MM.1S (cell line): Measurements from ENCODE around the gene TRIM41.

Source experiments
- DNase-seq: peaks from one replicate; pipeline ENCODE4 v3.0.0-alpha.2; 2015
- H2AFZ ChIP-seq: fragments of 300-600 bp; sonication (generic); 2 replicates; pipeline ENCODE4 v1.6.0; 2016; ENCODE audit warnings: antibody characterized with exemption, low read length
- H3F3A ChIP-seq: fragments of 300-600 bp; sonication (generic); 2 replicates; pipeline ENCODE4 v1.6.1; 2016; ENCODE audit warnings: mild to moderate bottlenecking, antibody characterized with exemption, low read length, moderate library complexity, mixed read lengths; ENCODE audit not compliant: insufficient read depth
- H3K27ac ChIP-seq: fragments of 300-600 bp; sonication (generic); 2 replicates; pipeline ENCODE4 v1.5.1; 2016; ENCODE audit warnings: mild to moderate bottlenecking, low read length
- H3K27me3 ChIP-seq: fragments of 300-600 bp; sonication (generic); replicated peaks from 2 replicates; pipeline ENCODE4 v1.6.0; 2016; ENCODE audit warnings: low read length; ENCODE audit not compliant: insufficient read depth
- H3K36me3 ChIP-seq: fragments of 300-600 bp; sonication (generic); replicated peaks from 2 replicates; pipeline ENCODE4 v1.6.1; 2016; ENCODE audit warnings: mild to moderate bottlenecking, low read length, mixed read lengths; ENCODE audit not compliant: insufficient read depth
- H3K4me1 ChIP-seq: fragments of 300-600 bp; sonication (generic); 2 replicates; pipeline ENCODE4 v1.6.1; 2016; ENCODE audit warnings: low read length, mixed read lengths
- H3K4me2 ChIP-seq: fragments of 300-600 bp; sonication (generic); 2 replicates; pipeline ENCODE4 v1.6.0; 2016; ENCODE audit warnings: low read depth, low read length
- H3K4me3 ChIP-seq: fragments of 300-600 bp; sonication (generic); 2 replicates; pipeline ENCODE4 v1.5.1; 2016; ENCODE audit warnings: low read length, mixed read lengths
- H3K79me2 ChIP-seq: fragments of 300-600 bp; sonication (generic); 2 replicates; pipeline ENCODE4 v1.6.1; 2016; ENCODE audit warnings: mixed run types, low read length, mixed read lengths
- H3K9ac ChIP-seq: fragments of 300-600 bp; sonication (generic); 2 replicates; pipeline ENCODE4 v1.6.1; 2016; ENCODE audit warnings: low read length, mixed read lengths
- H3K9me2 ChIP-seq: fragments of 300-600 bp; sonication (generic); replicated peaks from 2 replicates; pipeline ENCODE4 v1.6.1; 2016; ENCODE audit warnings: mild to moderate bottlenecking, low read length, mixed read lengths; ENCODE audit not compliant: insufficient read depth
- H3K9me3 ChIP-seq: fragments of 300-600 bp; sonication (generic); replicated peaks from 2 replicates; pipeline ENCODE4 v1.6.1; 2016; ENCODE audit warnings: mild to moderate bottlenecking, low read length, mixed read lengths; ENCODE audit not compliant: insufficient read depth
- H4K20me1 ChIP-seq: fragments of 300-600 bp; sonication (generic); 2 replicates; pipeline ENCODE4 v1.6.1; 2016; ENCODE audit warnings: mild to moderate bottlenecking, low read length, moderate library complexity, mixed read lengths; ENCODE audit not compliant: insufficient read depth
- EZH2 ChIP-seq: fragments of 300-600 bp; sonication (generic); optimal IDR thresholded peaks from 2 replicates; pipeline ENCODE3; 2017; ENCODE audit warnings: low read depth, mild to moderate bottlenecking, antibody characterized with exemption, low read length, mixed read lengths
- EZH2phosphoT487 ChIP-seq: fragments of 300-600 bp; sonication (generic); IDR thresholded peaks from 2 replicates; pipeline ENCODE4 v1.6.1; 2018; ENCODE audit warnings: antibody characterized with exemption, low read length
- TF ChIP-seq, protein P1 (sequence below): fragments of 300-600 bp; sonication (generic); IDR thresholded peaks from 2 replicates; pipeline ENCODE4 v1.5.1; 2016; ENCODE audit warnings: antibody characterized with exemption, low read length, mixed read lengths

The TRIM41 gene

DNA sequence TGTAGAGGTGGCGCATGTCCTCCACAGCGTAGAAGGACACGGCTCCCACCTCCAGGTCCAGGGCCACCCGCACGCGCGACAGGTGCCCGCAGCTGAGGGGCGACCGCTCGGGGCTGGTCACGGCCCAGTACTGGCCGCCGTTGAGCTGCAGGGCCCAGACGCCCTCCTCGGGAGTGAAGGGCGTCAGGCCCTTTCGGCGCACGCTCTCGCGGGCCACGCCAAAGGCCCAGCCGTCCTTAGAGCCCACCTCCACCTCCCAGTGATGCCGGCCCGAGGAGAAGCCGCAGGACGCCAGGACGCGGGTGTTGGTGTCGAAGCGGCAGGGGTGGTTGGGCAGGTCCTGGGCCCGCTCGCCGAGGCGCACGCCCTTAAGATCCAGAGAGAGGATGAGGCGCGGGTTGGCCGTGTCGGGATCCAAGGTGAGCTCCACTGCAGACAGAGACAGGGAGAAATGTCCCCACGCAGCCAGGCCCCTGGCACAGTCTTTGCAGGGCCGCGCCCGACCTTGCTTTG is 27.8 kb upstream of the TRIM41 start:
- Histone ChIP-seq H2AFZ (no peak overlapping the region), H3K27me3 (peaks cover 22% of the 10 kb centered on the region), H3K9me2 (no peaks in the 10 kb centered on the region), H3K4me3 (no peak overlapping the region), H4K20me1 (no peaks in the 10 kb centered on the region), H3K4me1 (no peaks in the 10 kb centered on the region), H3K4me2 (no peak overlapping the region), H3K27ac (no peak overlapping the region), H3F3A (peaks cover 9% of the 10 kb centered on the region; the same call in 1 of the 2 replicates), H3K36me3 (no peaks in the 10 kb centered on the region), H3K79me2 (no peaks in the 10 kb centered on the region), H3K9ac (no peak overlapping the region), H3K9me3 (no peaks in the 10 kb centered on the region)
- DNase-seq = peak; percentile 3
- TF ChIP-seq EZH2phosphoT487 = no peak
- no peak for TF ChIP-seq EZH2
- TF ChIP-seq, protein P1, sequence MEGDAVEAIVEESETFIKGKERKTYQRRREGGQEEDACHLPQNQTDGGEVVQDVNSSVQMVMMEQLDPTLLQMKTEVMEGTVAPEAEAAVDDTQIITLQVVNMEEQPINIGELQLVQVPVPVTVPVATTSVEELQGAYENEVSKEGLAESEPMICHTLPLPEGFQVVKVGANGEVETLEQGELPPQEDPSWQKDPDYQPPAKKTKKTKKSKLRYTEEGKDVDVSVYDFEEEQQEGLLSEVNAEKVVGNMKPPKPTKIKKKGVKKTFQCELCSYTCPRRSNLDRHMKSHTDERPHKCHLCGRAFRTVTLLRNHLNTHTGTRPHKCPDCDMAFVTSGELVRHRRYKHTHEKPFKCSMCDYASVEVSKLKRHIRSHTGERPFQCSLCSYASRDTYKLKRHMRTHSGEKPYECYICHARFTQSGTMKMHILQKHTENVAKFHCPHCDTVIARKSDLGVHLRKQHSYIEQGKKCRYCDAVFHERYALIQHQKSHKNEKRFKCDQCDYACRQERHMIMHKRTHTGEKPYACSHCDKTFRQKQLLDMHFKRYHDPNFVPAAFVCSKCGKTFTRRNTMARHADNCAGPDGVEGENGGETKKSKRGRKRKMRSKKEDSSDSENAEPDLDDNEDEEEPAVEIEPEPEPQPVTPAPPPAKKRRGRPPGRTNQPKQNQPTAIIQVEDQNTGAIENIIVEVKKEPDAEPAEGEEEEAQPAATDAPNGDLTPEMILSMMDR = no peak

DNA sequence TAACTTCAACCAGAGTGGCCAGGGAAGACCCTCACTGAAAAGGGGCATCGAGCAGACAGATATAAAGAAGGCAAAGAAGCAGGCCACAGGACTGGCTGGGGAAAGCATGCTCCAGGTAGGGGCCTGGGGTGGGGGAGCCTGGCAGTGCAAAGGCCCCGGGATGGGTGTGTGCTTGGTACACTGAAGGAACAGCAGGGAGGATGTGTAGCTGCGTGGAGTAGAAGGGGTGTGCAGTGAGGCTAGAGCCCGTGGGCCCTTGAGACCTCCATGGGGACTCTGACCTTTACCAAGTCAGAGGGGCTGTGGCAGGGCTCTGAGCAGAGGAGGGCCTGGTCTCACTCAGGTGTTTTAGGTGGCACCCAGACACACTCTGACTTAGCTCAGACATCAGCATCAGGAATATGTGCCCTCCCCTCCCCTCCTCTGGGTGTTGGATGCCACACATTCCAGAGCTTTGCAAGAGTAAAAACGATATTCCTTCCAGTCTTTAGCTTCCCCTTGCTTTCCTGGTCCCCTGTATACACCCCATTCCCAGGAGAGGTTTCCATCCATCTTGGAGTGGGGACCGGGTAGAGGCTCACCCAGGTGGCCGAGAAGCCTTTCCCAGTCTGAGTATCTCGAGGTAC is 25.6 kb upstream of the TRIM41 start:
- Histone ChIP-seq H3K9me2 (no peaks in the 10 kb centered on the region), H3K27ac (no peak overlapping the region), H3K4me2 (no peak overlapping the region), H3K36me3 (no peaks in the 10 kb centered on the region), H2AFZ (no peak overlapping the region), H3F3A (no peaks in the 10 kb centered on the region), H3K9ac (no peak overlapping the region), H3K4me3 (no peak overlapping the region), H3K79me2 (no peaks in the 10 kb centered on the region), H4K20me1 (no peaks in the 10 kb centered on the region), H3K4me1 (no peaks in the 10 kb centered on the region), H3K27me3 (peaks cover 39% of the 10 kb centered on the region), H3K9me3 (no peaks in the 10 kb centered on the region)
- DNase-seq = no peak
- TF ChIP-seq, protein P1 = no peak
- no peak for TF ChIP-seq EZH2phosphoT487
- no peak for TF ChIP-seq EZH2

DNA sequence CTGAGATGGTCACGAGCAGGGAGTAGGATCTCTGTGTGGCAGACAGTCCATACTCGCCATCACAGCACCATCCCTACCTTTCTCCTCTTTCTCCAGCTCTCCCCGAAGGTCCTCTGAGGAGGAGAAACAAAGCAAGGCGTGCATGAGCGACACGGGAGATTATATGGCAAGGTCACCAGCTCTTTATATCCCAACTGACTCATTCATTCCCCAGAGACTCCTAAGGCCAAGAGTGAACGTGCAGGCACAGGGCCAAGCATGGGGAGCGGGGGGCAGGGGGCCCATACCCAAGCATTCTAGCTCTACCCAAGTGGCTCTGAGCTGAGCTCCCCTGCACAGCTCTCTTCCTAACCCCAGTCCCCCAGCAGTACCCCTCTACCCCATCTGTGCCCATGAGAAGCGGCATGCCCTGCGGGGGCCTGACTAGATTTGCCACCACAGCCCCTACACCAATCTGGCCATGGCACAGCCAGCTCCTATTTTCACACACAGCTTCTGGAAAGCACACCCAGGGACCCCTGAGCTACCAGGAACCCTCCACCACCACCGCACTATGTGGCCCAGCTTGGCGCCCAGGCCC is 24.9 kb upstream of the TRIM41 start:
- Histone ChIP-seq H2AFZ (no peak overlapping the region), H3K9me3 (no peaks in the 10 kb centered on the region), H3K9me2 (no peaks in the 10 kb centered on the region), H3K27me3 (peaks cover 45% of the 10 kb centered on the region), H3F3A (no peaks in the 10 kb centered on the region), H3K4me3 (no peak overlapping the region), H3K79me2 (no peaks in the 10 kb centered on the region), H4K20me1 (no peaks in the 10 kb centered on the region), H3K36me3 (no peaks in the 10 kb centered on the region), H3K27ac (no peak overlapping the region), H3K9ac (no peak overlapping the region), H3K4me2 (no peak overlapping the region), H3K4me1 (no peaks in the 10 kb centered on the region)
- TF ChIP-seq, protein P1 = no peak
- TF ChIP-seq EZH2phosphoT487 (no peak), EZH2 (no peak)
- DNase-seq = no peak
